Panc1 (cell line): ENCODE measurements around the gene CUX1. TPM values are rescaled to one million over a fixed set of nuclear protein-coding genes. Genes with fewer than 3 reads are reported as not detected.
"Not testable (repeated sequence)": the region's sequence is repeated elsewhere in the genome, so short reads cannot be mapped to it uniquely, and the experiment has no call there.

Experiments used
- ATAC-seq: fragments of 200-7000 bp; cut with Tn5 transposase; 2 replicates; pipeline ENCODE4 v1.9.1; 2020; ENCODE audit warnings: mild to moderate bottlenecking, moderate library complexity
- BruUV-seq: library from RNA; stranded (reverse); fragments of 400-500 nt; replicated peaks from 2 replicates; lab custom pipeline; 2021; lab: Mats Ljungman, UMichigan
- CTCF ChIA-PET: fragments of 300-600 bp; sonication (Branson Sonifier 250); formaldehyde crosslinking; loops from one replicate; lab custom pipeline; 2022; ENCODE audit warnings: antibody characterized with exemption; lab: Charles Lee
- POLR2A ChIA-PET: fragments of 300-600 bp; sonication (Branson Sonifier 250); formaldehyde crosslinking; loops from one replicate; lab custom pipeline; 2022; ENCODE audit warnings: antibody characterized with exemption; lab: Charles Lee
- DNase-seq: peaks from one replicate; pipeline ENCODE4 v3.0.0-alpha.2; 2010; ENCODE audit warnings: low read depth, low spot score
- H3K27ac ChIP-seq: 2 replicates; pipeline ENCODE4 v1.5.1; 2011; ENCODE audit warnings: mild to moderate bottlenecking, low read length, inconsistent platforms
- H3K27me3 ChIP-seq: fragments of 200-500 bp; sonication (Bioruptor generic); 2 replicates; pipeline ENCODE4 v1.6.0; 2014; ENCODE audit warnings: low read length, inconsistent platforms; ENCODE audit not compliant: control insufficient read depth, insufficient read depth
- H3K36me3 ChIP-seq: fragments of 200-500 bp; sonication (Bioruptor generic); 2 replicates; pipeline ENCODE4 v1.5.1; 2014; ENCODE audit warnings: inconsistent platforms, mild to moderate bottlenecking, low read length, moderate library complexity; ENCODE audit not compliant: control insufficient read depth, insufficient read depth
- H3K4me1 ChIP-seq: 2 replicates; pipeline ENCODE4 v1.5.1; 2011; ENCODE audit warnings: inconsistent platforms, mild to moderate bottlenecking, low read length, moderate library complexity; ENCODE audit not compliant: control insufficient read depth, insufficient read depth
- H3K4me3 ChIP-seq, 2 experiments: 2 replicates each; pipeline ENCODE4 v1.5.1; 2011 to 2012; ENCODE audit warnings: low read depth in 2 of 2, low read length in 2 of 2, mild to moderate bottlenecking in 2 of 2, inconsistent platforms in 1 of 2, moderate library complexity in 1 of 2
- H3K9me3 ChIP-seq: fragments of 200-500 bp; sonication (Bioruptor generic); 2 replicates; pipeline ENCODE4 v1.5.1; 2014; ENCODE audit warnings: low read depth, mild to moderate bottlenecking, inconsistent platforms, low read length, moderate library complexity; ENCODE audit not compliant: control insufficient read depth, insufficient read depth
- CTCF ChIP-seq: fragments of 450-650 bp; IDR thresholded peaks from 2 replicates; pipeline ENCODE4 v1.5.1; 2017; ENCODE audit warnings: mild to moderate bottlenecking
- POLR2AphosphoS5 ChIP-seq: IDR thresholded peaks from 2 replicates; pipeline ENCODE4 v1.6.1; 2012; ENCODE audit warnings: mild to moderate bottlenecking, low read depth, low read length, moderate library complexity
- REST ChIP-seq, 2 experiments: IDR thresholded peaks; 2 replicates each; pipeline ENCODE4 v1.6.1; 2011 to 2012; ENCODE audit warnings: low read depth in 2 of 2, control low read depth in 1 of 2, low read length in 1 of 2, mild to moderate bottlenecking in 1 of 2, moderate library complexity in 1 of 2; ENCODE audit not compliant: insufficient read depth in 1 of 2
- SIN3A ChIP-seq: IDR thresholded peaks from 2 replicates; pipeline ENCODE4 v1.6.1; 2012; ENCODE audit warnings: low read depth, mild to moderate bottlenecking, low read length, moderate library complexity, borderline replicate concordance; ENCODE audit not compliant: insufficient read depth
- TCF7L2 ChIP-seq: IDR thresholded peaks from 2 replicates; pipeline ENCODE4 v1.6.1; 2011; ENCODE audit warnings: mild to moderate bottlenecking, low read depth, low read length, inconsistent platforms
- in situ Hi-C: cut with HindIII; loops from 2 replicates; pipeline ENCODE4 v1.10.0; 2016; ENCODE audit warnings: low sequenced_read_pairs, low pct_unique_long_range_greater_than_20kb
- intact Hi-C: fragments of 100-400 bp; cut with micrococcal nuclease; formaldehyde crosslinking; loops from one replicate; pipeline ENCODE4 v1.10.0; 2022; ENCODE audit not compliant: unreplicated experiment
- total RNA-seq: library from RNA; stranded (reverse); gene quantifications from one replicate; pipeline ENCODE4 v1.2.1, GENCODE V29; 2021; ENCODE audit not compliant: unreplicated experiment

Gene CUX1
- total RNA-seq, 1 experiment from 2014 or later = 50.9 TPM

GRCh38 chr7:102008535-102009262 is 191.3 kb downstream of the CUX1 start:
- no peaks in the 10 kb centered on the region for H3K27me3 ChIP-seq
- no peak overlapping the region for H3K4me3 ChIP-seq
- in situ Hi-C loops (no loop called here), intact Hi-C loops (no loop called here)
- BruUV-seq = no TSS peak
- TF ChIP-seq POLR2AphosphoS5 (no peak), TCF7L2 (no peak)
- ChIA-PET POLR2A (no interaction called here), CTCF (no interaction called here)
- DNase-seq (no peak), ATAC-seq (no peak)
- no peak overlapping the region for H3K27ac ChIP-seq
- no peaks in the 10 kb centered on the region for H3K4me1 ChIP-seq
- H3K9me3 ChIP-seq = no peaks in the 10 kb centered on the region
- no peaks in the 10 kb centered on the region for H3K36me3 ChIP-seq

- H3K27me3 ChIP-seq = no peaks in the 10 kb centered on the region
- H3K4me1 ChIP-seq = no peaks in the 10 kb centered on the region
- no peak for TF ChIP-seq POLR2AphosphoS5
- CTCF ChIA-PET = interaction anchor here (0.7 kb wide), 1 partner anchor 37 kb away, joined by 4 read pairs; no protein-coding TSS in a partner anchor
- ATAC-seq (no peak), DNase-seq (no peak)
- no peak overlapping the region for H3K4me3 ChIP-seq
- no peaks in the 10 kb centered on the region for H3K9me3 ChIP-seq
- POLR2A ChIA-PET = no interaction called here
- intact Hi-C loops (no loop called here), in situ Hi-C loops (no loop called here)
- no peaks in the 10 kb centered on the region for H3K36me3 ChIP-seq
- no TSS peak for BruUV-seq
- H3K27ac ChIP-seq = no peak overlapping the region
Observed at GRCh38 chr7:102009628-102010027, 192.2 kb downstream of the CUX1 start.

GRCh38 chr7:102012112-102012830 is 194.8 kb downstream of the CUX1 start:
- H3K36me3 ChIP-seq, H3K27me3 ChIP-seq, intact Hi-C loops, in situ Hi-C loops, ATAC-seq, H3K27ac ChIP-seq, H3K4me1 ChIP-seq, DNase-seq, H3K4me3 ChIP-seq, H3K9me3 ChIP-seq, POLR2A ChIA-PET, CTCF ChIA-PET, BruUV-seq: not testable (repeated sequence)

- no peak for ATAC-seq
- CTCF ChIA-PET = no interaction called here
- TSS peak; percentile 43 for BruUV-seq
Observed at GRCh38 chr7:102012941-102013461, 195.6 kb downstream of the CUX1 start.

More at GRCh38 chr7:102012941-102013461, 195.6 kb downstream of the CUX1 start:
- no peaks in the 10 kb centered on the region for H3K9me3 ChIP-seq
- H3K4me1 ChIP-seq = no peaks in the 10 kb centered on the region
- no peak for DNase-seq
- H3K27ac ChIP-seq = no peak overlapping the region
- POLR2A ChIA-PET = no interaction called here
- TF ChIP-seq SIN3A (no peak), TCF7L2 (no peak), REST (IDR thresholded peaks at IDR 0.05; ENCODE audit: insufficient read depth in 1 of 2, low read depth in 2 of 2, low read length in 1 of 2) (no peak), CTCF (no peak), POLR2AphosphoS5 (no peak)
- intact Hi-C loops (no loop called here), in situ Hi-C loops (no loop called here)
- H3K4me3 ChIP-seq = no peak overlapping the region
- H3K36me3 ChIP-seq = no peaks in the 10 kb centered on the region
- H3K27me3 ChIP-seq = no peaks in the 10 kb centered on the region
